Upper lobe of left lung (tissue), 4 donors: Measurements from ENCODE around the gene ELOVL6.

Experiments
- POLR2A ChIP-seq, 4 donors: fragments of 450-650 bp; IDR thresholded peaks; one replicate each; pipeline ENCODE4 v1.5.1; 2016 to 2017; ENCODE audit warnings: antibody characterized with exemption in 4 of 4, mild to moderate bottlenecking in 2 of 4
- POLR2AphosphoS5 ChIP-seq, 2 donors: sonication (generic); formaldehyde crosslinking; IDR thresholded peaks; one replicate each; pipeline ENCODE4 v1.5.1; 2017; ENCODE audit warnings: antibody characterized with exemption in 2 of 2
- TF ChIP-seq, protein P1 (sequence below), 6 experiments: fragments of 450-650 bp in 4 of 6; fragments of 200-600 bp in 2 of 6; sonication (generic) in 2 of 6; IDR thresholded peaks; one replicate each; pipeline ENCODE4 v1.5.1; 2016 to 2019; ENCODE audit warnings: antibody characterized with exemption in 6 of 6

DNA sequence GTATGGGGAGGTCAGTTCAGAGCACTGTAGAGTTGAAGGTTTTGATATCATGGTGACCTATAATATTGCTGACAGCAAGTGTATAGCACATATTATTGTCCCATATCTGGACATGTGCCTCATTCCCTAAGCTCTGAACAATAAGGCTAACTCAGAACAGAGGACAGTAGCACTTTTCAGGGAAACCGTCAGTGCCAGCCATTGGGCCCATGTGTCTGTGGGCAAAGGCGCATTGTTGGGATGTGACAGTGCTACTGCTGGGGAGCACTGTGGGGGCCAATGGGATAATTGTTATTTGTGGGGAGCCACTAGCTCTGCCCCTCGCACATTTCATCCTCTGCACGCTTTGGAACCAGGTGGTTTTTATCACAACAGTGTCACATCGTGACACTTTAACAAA lies 136.2 kb downstream of the ELOVL6 start:
- TF ChIP-seq, protein P1, sequence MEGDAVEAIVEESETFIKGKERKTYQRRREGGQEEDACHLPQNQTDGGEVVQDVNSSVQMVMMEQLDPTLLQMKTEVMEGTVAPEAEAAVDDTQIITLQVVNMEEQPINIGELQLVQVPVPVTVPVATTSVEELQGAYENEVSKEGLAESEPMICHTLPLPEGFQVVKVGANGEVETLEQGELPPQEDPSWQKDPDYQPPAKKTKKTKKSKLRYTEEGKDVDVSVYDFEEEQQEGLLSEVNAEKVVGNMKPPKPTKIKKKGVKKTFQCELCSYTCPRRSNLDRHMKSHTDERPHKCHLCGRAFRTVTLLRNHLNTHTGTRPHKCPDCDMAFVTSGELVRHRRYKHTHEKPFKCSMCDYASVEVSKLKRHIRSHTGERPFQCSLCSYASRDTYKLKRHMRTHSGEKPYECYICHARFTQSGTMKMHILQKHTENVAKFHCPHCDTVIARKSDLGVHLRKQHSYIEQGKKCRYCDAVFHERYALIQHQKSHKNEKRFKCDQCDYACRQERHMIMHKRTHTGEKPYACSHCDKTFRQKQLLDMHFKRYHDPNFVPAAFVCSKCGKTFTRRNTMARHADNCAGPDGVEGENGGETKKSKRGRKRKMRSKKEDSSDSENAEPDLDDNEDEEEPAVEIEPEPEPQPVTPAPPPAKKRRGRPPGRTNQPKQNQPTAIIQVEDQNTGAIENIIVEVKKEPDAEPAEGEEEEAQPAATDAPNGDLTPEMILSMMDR (IDR thresholded peaks at IDR 0.05) = no peak
- TF ChIP-seq POLR2A (IDR thresholded peaks at IDR 0.05) = no peak
- TF ChIP-seq POLR2AphosphoS5 (IDR thresholded peaks at IDR 0.05) = no peak
